ENCODE measurements around the gene PCCA.
"Not testable (repeated sequence)": the region's sequence is repeated elsewhere in the genome, so short reads cannot be mapped to it uniquely, and the experiment has no call there.

Gene PCCA

GRCh38 chr13:100088644-100089464 lies at the start of gene PCCA:
TSS of gene PCCA (plus strand) at chr13:100089093. CDS start at chr13:100089121, 28 bp downstream.
- peak; percentile 71 to 75 for DNase-seq

- no peak for DNase-seq
Observed at GRCh38 chr13:100039740-100040139, 49.2 kb upstream of the PCCA start.

GRCh38 chr13:100040196-100040595 lies 48.7 kb upstream of the PCCA start:
- DNase-seq = no peak

- no peak for DNase-seq
Observed at GRCh38 chr13:100044936-100045335, 44.0 kb upstream of the PCCA start.

GRCh38 chr13:100045355-100045754 lies 43.5 kb upstream of the PCCA start:
- DNase-seq = no peak

GRCh38 chr13:100051070-100051469 lies 37.8 kb upstream of the PCCA start:
- DNase-seq = no peak

GRCh38 chr13:100059827-100060226 lies 29.1 kb upstream of the PCCA start:
- DNase-seq = no peak

- no peak for DNase-seq
Observed at GRCh38 chr13:100063333-100063732, 25.6 kb upstream of the PCCA start.

- no peak for DNase-seq
Observed at GRCh38 chr13:100063906-100064305, 25.0 kb upstream of the PCCA start.

- no peak for DNase-seq
Observed at GRCh38 chr13:100068133-100068931, 20.6 kb upstream of the PCCA start.

GRCh38 chr13:100069278-100069677 lies 19.6 kb upstream of the PCCA start:
- no peak for DNase-seq

GRCh38 chr13:100075700-100076587 lies 12.9 kb upstream of the PCCA start:
- DNase-seq = no peak

GRCh38 chr13:100079003-100079402 lies 9.9 kb upstream of the PCCA start:
- not testable (repeated sequence) for DNase-seq

GRCh38 chr13:100083401-100083800 lies 5.5 kb upstream of the PCCA start:
- DNase-seq = not testable (repeated sequence)

- no peak for DNase-seq
Observed at GRCh38 chr13:100088273-100088643, 635 bp upstream of the PCCA start.

- DNase-seq = no peak
Observed at GRCh38 chr13:100089465-100090032, 656 bp downstream of the PCCA start.

GRCh38 chr13:100090861-100091260 lies 2.0 kb downstream of the PCCA start:
- no peak for DNase-seq

GRCh38 chr13:100091391-100091790 lies 2.5 kb downstream of the PCCA start:
- DNase-seq = no peak

GRCh38 chr13:100092273-100092672 lies 3.4 kb downstream of the PCCA start:
- DNase-seq = not testable (repeated sequence)

GRCh38 chr13:100095498-100095897 lies 6.6 kb downstream of the PCCA start:
- DNase-seq = no peak

- DNase-seq = no peak
Observed at GRCh38 chr13:100096526-100096925, 7.6 kb downstream of the PCCA start.

GRCh38 chr13:100097821-100098220 lies 8.9 kb downstream of the PCCA start:
- DNase-seq = no peak
